Mesenchymal stem cell (in vitro differentiated cells and primary cell): ENCODE data around the gene ASIP.
A peak's percentile ranks its signal among the peaks of the same experiment; 100 is the strongest.
"Not testable (repeated sequence)": the region's sequence is repeated elsewhere in the genome, so short reads cannot be mapped to it uniquely, and the experiment has no call there.

Source experiments
- DNase-seq: peaks from one replicate; pipeline ENCODE4 v3.0.0-alpha.2; 2013
- H2AFZ ChIP-seq: one replicate; pipeline ENCODE4 v1.6.1; 2013; ENCODE audit warnings: low read depth, mild to moderate bottlenecking, control low read depth, inconsistent platforms, low read length, moderate library complexity
- H2AK5ac ChIP-seq: 2 replicates; pipeline ENCODE4 v1.6.1; 2013; ENCODE audit warnings: low read length, moderate library complexity, mild to moderate bottlenecking, inconsistent platforms; ENCODE audit not compliant: severe bottlenecking
- H2BK120ac ChIP-seq: one replicate; pipeline ENCODE4 v1.6.1; 2013; ENCODE audit warnings: low read depth, mild to moderate bottlenecking, inconsistent platforms, low read length, moderate library complexity
- H2BK12ac ChIP-seq, 2 experiments: one replicate each; pipeline ENCODE4 v1.6.1; 2013; ENCODE audit warnings: inconsistent platforms in 2 of 2, low read length in 2 of 2, mild to moderate bottlenecking in 2 of 2, moderate library complexity in 2 of 2, control low read depth in 1 of 2
- H2BK15ac ChIP-seq: one replicate; pipeline ENCODE4 v1.6.1; 2013; ENCODE audit warnings: mild to moderate bottlenecking, low read depth, inconsistent platforms; ENCODE audit not compliant: poor library complexity, severe bottlenecking
- H2BK5ac ChIP-seq: 2 replicates; pipeline ENCODE4 v1.6.1; 2013; ENCODE audit warnings: low read depth, mild to moderate bottlenecking, low read length, control low read depth, inconsistent platforms; ENCODE audit not compliant: poor library complexity, severe bottlenecking
- H3K14ac ChIP-seq, 2 experiments: one replicate each; pipeline ENCODE4 v1.6.1; 2013; ENCODE audit warnings: inconsistent platforms in 2 of 2, low read length in 2 of 2, control low read depth in 1 of 2, mild to moderate bottlenecking in 1 of 2, moderate library complexity in 1 of 2
- H3K18ac ChIP-seq, 2 experiments: one replicate each; pipeline ENCODE4 v1.6.1; 2013; ENCODE audit warnings: inconsistent platforms in 2 of 2, low read length in 2 of 2, control low read depth in 1 of 2, low read depth in 1 of 2, mild to moderate bottlenecking in 1 of 2
- H3K23ac ChIP-seq, 2 experiments: one replicate each; pipeline ENCODE4 v1.6.1; 2013; ENCODE audit warnings: inconsistent platforms in 2 of 2, low read length in 2 of 2, mild to moderate bottlenecking in 2 of 2, moderate library complexity in 2 of 2, control low read depth in 1 of 2
- H3K27ac ChIP-seq: 2 replicates; pipeline ENCODE4 v1.5.1; 2013; ENCODE audit warnings: mild to moderate bottlenecking, moderate library complexity, low read length, control low read depth, inconsistent platforms; ENCODE audit not compliant: poor library complexity, severe bottlenecking
- H3K27me3 ChIP-seq, 2 experiments: 2 replicates each; pipeline versions ENCODE4 v1.6.1 to v1.7.0; 2013; ENCODE audit warnings: low read length in 2 of 2, mild to moderate bottlenecking in 2 of 2, moderate library complexity in 2 of 2, control low read depth in 1 of 2, inconsistent platforms in 1 of 2; ENCODE audit not compliant: control insufficient read depth in 1 of 2, insufficient read depth in 1 of 2
- H3K36me3 ChIP-seq, 2 experiments: 2 replicates each; pipeline versions ENCODE4 v1.6.1 to v1.7.0; 2013; ENCODE audit warnings: low read length in 2 of 2, control low read depth in 1 of 2, inconsistent platforms in 1 of 2, low read depth in 1 of 2, mild to moderate bottlenecking in 1 of 2; ENCODE audit not compliant: insufficient read depth in 2 of 2, control insufficient read depth in 1 of 2
- H3K4ac ChIP-seq, 2 experiments: one replicate each; pipeline ENCODE4 v1.6.1; 2013; ENCODE audit warnings: inconsistent platforms in 2 of 2, low read length in 2 of 2, mild to moderate bottlenecking in 2 of 2, moderate library complexity in 2 of 2, control low read depth in 1 of 2, low read depth in 1 of 2
- H3K4me1 ChIP-seq: 2 replicates; pipeline ENCODE4 v1.6.1; 2013; ENCODE audit warnings: low read depth, low read length, control low read depth; ENCODE audit not compliant: control insufficient read depth, insufficient read depth
- H3K4me2 ChIP-seq: 2 replicates; pipeline ENCODE4 v1.6.1; 2013; ENCODE audit warnings: low read length, mild to moderate bottlenecking, inconsistent platforms; ENCODE audit not compliant: poor library complexity, severe bottlenecking
- H3K4me3 ChIP-seq, 2 experiments: 2 replicates each; pipeline versions ENCODE4 v1.5.1 to v1.7.0; 2013; ENCODE audit warnings: low read length in 2 of 2, mild to moderate bottlenecking in 2 of 2, control low read depth in 1 of 2, low read depth in 1 of 2; ENCODE audit not compliant: insufficient read depth in 1 of 2
- H3K79me1 ChIP-seq: replicated peaks from 2 replicates; pipeline ENCODE4 v1.6.1; 2013; ENCODE audit warnings: mild to moderate bottlenecking, control low read depth, low read length, inconsistent platforms; ENCODE audit not compliant: poor library complexity, severe bottlenecking
- H3K9ac ChIP-seq: 2 replicates; pipeline ENCODE4 v1.7.0; 2013; ENCODE audit warnings: mild to moderate bottlenecking, low read length, moderate library complexity
- H3K9me3 ChIP-seq: 2 replicates; pipeline ENCODE4 v1.7.0; 2013; ENCODE audit warnings: mild to moderate bottlenecking, low read length; ENCODE audit not compliant: control insufficient read depth
- H4K8ac ChIP-seq: one replicate; pipeline ENCODE4 v1.6.1; 2013; ENCODE audit warnings: inconsistent platforms, mild to moderate bottlenecking, low read length, moderate library complexity
- H4K91ac ChIP-seq: one replicate; pipeline ENCODE4 v1.6.1; 2013; ENCODE audit warnings: mild to moderate bottlenecking, low read length, inconsistent platforms
- WGBS: methylation state at CpG from one replicate; pipeline ENCODE4 v1.1.7; 2013; ENCODE audit warnings: mixed read lengths; 5-methylcytosine and 5-hydroxymethylcytosine counted together

ASIP gene

DNA sequence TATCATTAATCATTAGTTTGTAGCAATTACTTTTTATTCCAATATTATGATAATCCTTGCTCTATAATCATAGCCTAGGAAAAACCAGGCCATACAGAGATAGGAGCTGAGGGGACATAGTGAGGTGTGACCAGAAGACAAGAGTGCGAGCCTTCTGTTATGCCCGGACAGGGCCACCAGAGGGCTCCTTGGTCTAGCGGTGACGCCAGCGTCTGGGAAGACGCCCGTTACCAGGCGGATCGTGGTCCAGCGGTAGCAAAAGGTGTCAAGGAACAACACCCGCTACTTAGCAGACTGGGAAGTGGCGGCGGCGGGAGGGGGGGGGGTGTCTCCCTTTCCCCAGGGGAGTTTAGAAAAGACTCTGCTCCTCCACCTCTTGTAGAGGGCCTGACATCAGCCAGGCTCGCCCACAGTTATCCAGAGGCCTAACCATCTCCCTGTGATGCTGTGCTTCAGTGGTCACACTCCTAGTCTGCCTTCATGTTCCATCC, 57.1 kb downstream of the ASIP start:
- H3K4me1 ChIP-seq: peaks cover 21% of the 10 kb centered on the region
- 29% methylated on average over 4 of the region's 15 CpGs for whole genome bisulfite sequencing
- not testable (repeated sequence) for H3K4me2 ChIP-seq, H4K8ac ChIP-seq, H2BK5ac ChIP-seq, H3K9ac ChIP-seq, H3K9me3 ChIP-seq, H2AK5ac ChIP-seq, H3K27me3 ChIP-seq, H3K27ac ChIP-seq, H3K23ac ChIP-seq, H3K4me3 ChIP-seq, H3K14ac ChIP-seq, H2BK120ac ChIP-seq, H3K4ac ChIP-seq, H4K91ac ChIP-seq, H3K18ac ChIP-seq, DNase-seq, H2BK12ac ChIP-seq, H2AFZ ChIP-seq, H2BK15ac ChIP-seq
- peaks cover 21 to 22% of the 10 kb centered on the region in 2 experiments for H3K36me3 ChIP-seq
- H3K79me1 ChIP-seq: peaks cover 35% of the 10 kb centered on the region

GRCh38 chr20:34299556-34300255, 58.5 kb downstream of the ASIP start:
- no peak overlapping the region for H2BK15ac ChIP-seq
- H3K9ac ChIP-seq: no peak overlapping the region
- DNase-seq: no peak
- WGBS: 81% methylated on average over 7 of the region's 11 CpGs
- no peak overlapping the region for H4K8ac ChIP-seq
- H3K4ac ChIP-seq: no peak overlapping the region
- H2AFZ ChIP-seq: no peak overlapping the region
- no peak overlapping the region for H2BK5ac ChIP-seq
- no peak overlapping the region for H3K23ac ChIP-seq
- H2BK120ac ChIP-seq: no peak overlapping the region
- H3K18ac ChIP-seq: no peak overlapping the region
- H4K91ac ChIP-seq: no peak overlapping the region
- no peak overlapping the region for H2AK5ac ChIP-seq
- H3K4me3 ChIP-seq: no peak overlapping the region
- no peak overlapping the region for H3K14ac ChIP-seq
- H3K27me3 ChIP-seq: no peaks in the 10 kb centered on the region
- H3K4me2 ChIP-seq: no peak overlapping the region
- no peaks in the 10 kb centered on the region for H3K9me3 ChIP-seq
- peaks cover 23% of the 10 kb centered on the region for H3K4me1 ChIP-seq
- no peak overlapping the region for H2BK12ac ChIP-seq
- H3K36me3 ChIP-seq: peaks cover 8 to 9% of the 10 kb centered on the region in 2 experiments
- H3K79me1 ChIP-seq: peaks cover 23% of the 10 kb centered on the region
- no peak overlapping the region for H3K27ac ChIP-seq

DNA sequence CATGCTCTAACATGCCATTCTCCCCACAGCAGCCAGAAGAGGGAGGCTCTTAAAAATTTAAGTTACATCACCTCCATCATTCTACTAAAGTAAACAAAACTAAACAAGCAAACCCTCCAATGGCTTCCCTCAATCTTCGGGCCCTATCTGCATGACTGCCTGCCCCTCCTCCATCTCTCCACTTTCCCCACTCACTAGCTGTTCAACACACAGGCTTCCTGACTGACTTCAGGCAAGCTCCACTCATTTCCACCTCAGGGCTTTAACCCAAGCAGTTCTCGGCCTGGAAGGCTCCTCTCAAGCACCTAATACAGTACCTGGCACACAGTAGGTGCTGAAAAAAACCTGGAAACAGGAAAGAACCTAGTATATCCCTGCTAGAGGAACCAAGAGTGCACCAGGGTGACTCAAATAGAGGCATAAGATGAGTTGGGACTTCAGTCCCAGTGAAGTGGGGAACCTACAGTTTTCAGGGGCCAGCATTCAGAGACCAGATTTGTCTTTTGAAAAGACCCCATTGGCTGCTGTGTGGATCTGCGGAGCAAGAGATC, 59.1 kb downstream of the ASIP start:
- H2BK15ac ChIP-seq: no peak overlapping the region
- peak overlapping the region; percentile 47 for H4K8ac ChIP-seq
- peak overlapping the region in 1 of 2 experiments; percentile 25 for H3K4ac ChIP-seq
- no peak overlapping the region for H3K4me3 ChIP-seq
- H3K79me1 ChIP-seq: peaks cover 17% of the 10 kb centered on the region
- DNase-seq: peak; percentile 60
- no peak overlapping the region for H3K4me2 ChIP-seq
- no peak overlapping the region for H3K27ac ChIP-seq
- H2BK5ac ChIP-seq: no peak overlapping the region
- 82% methylated on average over 3 of the region's 3 CpGs for WGBS
- no peak overlapping the region for H2BK120ac ChIP-seq
- H2AK5ac ChIP-seq: no peak overlapping the region
- H3K9ac ChIP-seq: no peak overlapping the region
- no peak overlapping the region for H3K18ac ChIP-seq
- H2AFZ ChIP-seq: no peak overlapping the region
- peak overlapping the region; percentile 41 for H4K91ac ChIP-seq
- peaks cover 22% of the 10 kb centered on the region for H3K4me1 ChIP-seq
- no peak overlapping the region for H2BK12ac ChIP-seq
- H3K9me3 ChIP-seq: no peaks in the 10 kb centered on the region
- H3K27me3 ChIP-seq: no peaks in the 10 kb centered on the region
- no peak overlapping the region for H3K23ac ChIP-seq
- H3K36me3 ChIP-seq: peaks cover 2% of the 10 kb centered on the region in 2 experiments
- no peak overlapping the region for H3K14ac ChIP-seq

- no peak overlapping the region for H3K4me2 ChIP-seq
- H3K27me3 ChIP-seq: no peaks in the 10 kb centered on the region
- no peak overlapping the region for H3K27ac ChIP-seq
- peaks cover 15% of the 10 kb centered on the region for H3K79me1 ChIP-seq
- WGBS: 80% methylated on average over 7 of the region's 7 CpGs
- no peak overlapping the region for H2BK12ac ChIP-seq
- H3K18ac ChIP-seq: no peak overlapping the region
- H3K4ac ChIP-seq: peak overlapping the region in 1 of 2 experiments; percentile 25
- no peak overlapping the region for H3K23ac ChIP-seq
- H3K36me3 ChIP-seq: no peaks in the 10 kb centered on the region
- peak overlapping the region; percentile 13 for H2AK5ac ChIP-seq
- peak overlapping the region; percentile 47 for H4K8ac ChIP-seq
- H3K9me3 ChIP-seq: no peaks in the 10 kb centered on the region
- no peak overlapping the region for H2AFZ ChIP-seq
- no peak overlapping the region for H2BK15ac ChIP-seq
- H3K14ac ChIP-seq: no peak overlapping the region
- peak overlapping the region; percentile 41 for H4K91ac ChIP-seq
- H3K9ac ChIP-seq: peak overlapping the region; percentile 16
- DNase-seq: peak; percentile 29
- H2BK120ac ChIP-seq: peak overlapping the region; percentile 73
- H2BK5ac ChIP-seq: no peak overlapping the region
- peaks cover 22% of the 10 kb centered on the region for H3K4me1 ChIP-seq
- no peak overlapping the region for H3K4me3 ChIP-seq
These were observed 59.8 kb downstream of the ASIP start for GRCh38 chr20:34300809-34301586.
